GM12878 (cell line): Measurements from ENCODE around the gene FGFR1OP2. TPM values are rescaled to one million over a fixed set of nuclear protein-coding genes. Genes with fewer than 3 reads are reported as not detected.

Source experiments
- ASH2L ChIP-seq: fragments of 300-600, 200-600 bp; sonication (generic); IDR thresholded peaks from 2 replicates; pipeline ENCODE4 v1.6.1; 2017; ENCODE audit warnings: low read depth, mild to moderate bottlenecking, borderline replicate concordance
- CREM ChIP-seq: IDR thresholded peaks from 2 replicates; pipeline ENCODE4 v1.6.1; 2014; ENCODE audit warnings: antibody characterized with exemption, low read depth
- FOXM1 ChIP-seq: IDR thresholded peaks from 2 replicates; pipeline ENCODE4 v1.6.1; 2012; ENCODE audit warnings: low read depth, mild to moderate bottlenecking, inconsistent platforms, low read length, moderate library complexity
- IKZF1 ChIP-seq: fragments of 450-650 bp; conservative IDR thresholded peaks from 2 replicates; pipeline ENCODE4 v1.6.1; 2017; ENCODE audit warnings: antibody characterized with exemption, mild to moderate bottlenecking
- IRF4 ChIP-seq: IDR thresholded peaks from 2 replicates; pipeline ENCODE4 v1.6.1; 2011; ENCODE audit warnings: low read depth, low read length
- MEF2A ChIP-seq: IDR thresholded peaks from 2 replicates; pipeline ENCODE4 v1.6.1; 2011; ENCODE audit warnings: low read depth, mild to moderate bottlenecking, low read length, moderate library complexity; ENCODE audit not compliant: insufficient read depth
- NR2C1 ChIP-seq: fragments of 450-650 bp; IDR thresholded peaks from 2 replicates; pipeline ENCODE4 v1.6.1; 2017; ENCODE audit warnings: antibody characterized with exemption, mild to moderate bottlenecking, moderate library complexity
- POLR2AphosphoS5 ChIP-seq: IDR thresholded peaks from 2 replicates; pipeline ENCODE4 v1.6.1; 2011; ENCODE audit warnings: mild to moderate bottlenecking, low read length, inconsistent platforms
- RELA ChIP-seq: fragments of 450-650 bp; IDR thresholded peaks from 2 replicates; pipeline ENCODE4 v1.8.0; 2014; ENCODE audit warnings: borderline replicate concordance; ENCODE audit not compliant: partially characterized antibody
- RUNX3 ChIP-seq: IDR thresholded peaks from 2 replicates; pipeline ENCODE4 v1.6.1; 2012; ENCODE audit warnings: low read length, inconsistent platforms
- STAT1 ChIP-seq: fragments of 450-650 bp; conservative IDR thresholded peaks from 2 replicates; pipeline ENCODE4 v1.6.1; 2014; ENCODE audit warnings: antibody characterized with exemption, mild to moderate bottlenecking
- TBL1XR1 ChIP-seq: IDR thresholded peaks from 2 replicates; pipeline ENCODE4 v1.6.1; 2012; ENCODE audit warnings: low read depth, low read length, improper control_type of control experiment
- TCF12 ChIP-seq: IDR thresholded peaks from 2 replicates; pipeline ENCODE4 v1.6.1; 2011; ENCODE audit warnings: low read depth, mild to moderate bottlenecking, low read length
- TCF3 ChIP-seq: IDR thresholded peaks from 2 replicates; pipeline ENCODE4 v1.6.1; 2012; ENCODE audit warnings: low read depth, mild to moderate bottlenecking, low read length, borderline replicate concordance; ENCODE audit not compliant: insufficient read depth
- WRNIP1 ChIP-seq: IDR thresholded peaks from 2 replicates; pipeline ENCODE4 v1.6.1; 2011; ENCODE audit warnings: low read depth, low read length, improper control_type of control experiment, borderline replicate concordance
- ZNF207 ChIP-seq: fragments of 450-650 bp; IDR thresholded peaks from 2 replicates; pipeline ENCODE4 v1.6.1; 2014; ENCODE audit warnings: antibody characterized with exemption, mild to moderate bottlenecking, borderline replicate concordance
- ZNF24 ChIP-seq: fragments of 450-650 bp; IDR thresholded peaks from 2 replicates; pipeline ENCODE4 v1.6.1; 2017; ENCODE audit warnings: antibody characterized with exemption, mild to moderate bottlenecking
- ZNF274 ChIP-seq: IDR thresholded peaks from one replicate; pipeline ENCODE4 v1.8.0; 2011; ENCODE audit not compliant: insufficient read length, insufficient read depth
- polyA plus RNA-seq, 11 experiments: library from polyadenylated mRNA; depleted of rRNA in 4 of 11; unstranded in 6 of 11; stranded (reverse) in 5 of 11; fragments of >200 nt; fragmentation: Nextera tagmentation in 4 of 11; fragmentation: Illumina TruSeq in 1 of 11; extraction: Ambion mirVana in 4 of 11; extraction: Trizol in 1 of 11; gene quantifications; 1 replicate in 1 of 11; 2 replicates in 10 of 11; pipeline versions ENCODE4 v1.2.1 to v1.2.3, GENCODE V29; 2011 to 2016; ENCODE audit warnings: inconsistent platforms in 2 of 11, missing spikeins in 2 of 11, low read depth in 1 of 11
- total RNA-seq, 4 experiments: library from RNA; depleted of rRNA in 3 of 4; stranded (reverse); fragments of >200 nt in 3 of 4; fragmentation: Illumina TruSeq in 1 of 4; extraction: Trizol in 1 of 4; gene quantifications; 2 replicates each; pipeline versions ENCODE4 v1.2.1 to v1.2.3, GENCODE V29; 2013 to 2021
- TF ChIP-seq, protein P1 (sequence below): IDR thresholded peaks from 2 replicates; pipeline ENCODE4 v1.6.1; 2012; ENCODE audit warnings: low read depth, low read length, improper control_type of control experiment
- TF ChIP-seq, protein P2 (sequence below): fragments of 450-650 bp; IDR thresholded peaks from 2 replicates; pipeline ENCODE4 v1.6.1; 2018; ENCODE audit warnings: borderline replicate concordance, mild to moderate bottlenecking; ENCODE audit not compliant: partially characterized antibody
- TF ChIP-seq, protein P3 (sequence below): fragments of 450-650 bp; formaldehyde crosslinking; IDR thresholded peaks from 2 replicates; pipeline ENCODE4 v1.4.0; 2020; ENCODE audit warnings: mild to moderate bottlenecking, moderate library complexity
- TF ChIP-seq, protein P4 (sequence below): IDR thresholded peaks from 2 replicates; pipeline ENCODE4 v1.6.1; 2011; ENCODE audit warnings: borderline replicate concordance, low read depth, mild to moderate bottlenecking, moderate library complexity, mixed read lengths, low read length; ENCODE audit not compliant: insufficient read depth; ENCODE audit errors: extremely low read length

Gene FGFR1OP2
- total and polyA plus RNA-seq, 10 of the 15 experiments (the other 5 are each of a cell fraction or from before 2014, with no cell fraction given): 28.5 to 59.1 (median 38.3) TPM

DNA sequence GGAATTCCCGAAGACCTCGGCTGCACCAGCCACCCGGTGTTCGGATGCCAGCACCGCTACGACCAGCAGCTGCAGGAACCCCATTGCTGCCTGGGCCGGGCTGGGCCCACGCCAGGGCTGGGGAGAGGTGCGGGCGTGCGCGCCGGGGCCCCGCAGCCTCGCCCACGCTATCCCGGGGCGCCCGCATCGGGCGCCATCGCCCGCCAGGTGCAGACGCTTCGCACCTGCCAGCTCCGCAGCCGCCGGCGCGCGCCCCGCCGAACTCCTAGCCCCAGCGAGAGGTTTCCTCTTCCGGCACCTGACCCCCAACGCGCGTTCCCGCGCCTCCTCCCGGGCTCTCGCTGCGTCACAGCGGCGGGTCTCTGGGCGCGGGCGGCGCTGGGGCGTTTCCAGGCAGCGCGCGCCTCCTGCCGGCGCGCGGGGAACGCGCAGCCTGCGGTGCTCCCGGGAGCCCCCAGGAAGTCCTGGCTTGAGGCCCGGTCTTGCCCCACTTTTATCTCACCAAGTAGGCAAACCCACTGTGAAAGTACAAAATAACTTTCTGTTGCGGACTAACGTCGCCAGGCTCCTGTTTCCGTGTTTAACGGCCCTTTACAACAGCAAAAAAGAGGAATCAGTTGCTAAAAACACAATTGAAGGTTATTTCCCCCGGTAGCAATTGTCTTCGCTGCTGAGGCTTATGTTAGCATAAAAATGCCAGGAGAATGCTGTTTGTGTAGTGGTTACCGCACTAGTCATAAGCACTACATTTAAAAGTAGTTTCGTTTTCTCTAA is 76.0 kb downstream of the FGFR1OP2 start, which contains the start of gene TM7SF3 (continued):
- TF ChIP-seq IKZF1: peak; percentile 94
- TF ChIP-seq WRNIP1: peak; percentile 76; the same call in 1 of the 2 replicates
- peak; percentile 63; the same call in 1 of the 2 replicates for TF ChIP-seq POLR2AphosphoS5
- peak; percentile 80 for TF ChIP-seq RUNX3
- peak; percentile 69 for TF ChIP-seq NR2C1
- TF ChIP-seq FOXM1: peak; percentile 70; the same call in 1 of the 2 replicates
- TF ChIP-seq CREM: peak; percentile 72; the same call in 1 of the 2 replicates
- TF ChIP-seq, protein P1, sequence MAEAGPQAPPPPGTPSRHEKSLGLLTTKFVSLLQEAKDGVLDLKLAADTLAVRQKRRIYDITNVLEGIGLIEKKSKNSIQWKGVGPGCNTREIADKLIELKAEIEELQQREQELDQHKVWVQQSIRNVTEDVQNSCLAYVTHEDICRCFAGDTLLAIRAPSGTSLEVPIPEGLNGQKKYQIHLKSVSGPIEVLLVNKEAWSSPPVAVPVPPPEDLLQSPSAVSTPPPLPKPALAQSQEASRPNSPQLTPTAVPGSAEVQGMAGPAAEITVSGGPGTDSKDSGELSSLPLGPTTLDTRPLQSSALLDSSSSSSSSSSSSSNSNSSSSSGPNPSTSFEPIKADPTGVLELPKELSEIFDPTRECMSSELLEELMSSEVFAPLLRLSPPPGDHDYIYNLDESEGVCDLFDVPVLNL: peak; percentile 49; the same call in 1 of the 2 replicates
- TF ChIP-seq TCF3: peak; percentile 90
- TF ChIP-seq ZNF274: no peak
- peak; percentile 95 for TF ChIP-seq TCF12
- TF ChIP-seq, protein P2, sequence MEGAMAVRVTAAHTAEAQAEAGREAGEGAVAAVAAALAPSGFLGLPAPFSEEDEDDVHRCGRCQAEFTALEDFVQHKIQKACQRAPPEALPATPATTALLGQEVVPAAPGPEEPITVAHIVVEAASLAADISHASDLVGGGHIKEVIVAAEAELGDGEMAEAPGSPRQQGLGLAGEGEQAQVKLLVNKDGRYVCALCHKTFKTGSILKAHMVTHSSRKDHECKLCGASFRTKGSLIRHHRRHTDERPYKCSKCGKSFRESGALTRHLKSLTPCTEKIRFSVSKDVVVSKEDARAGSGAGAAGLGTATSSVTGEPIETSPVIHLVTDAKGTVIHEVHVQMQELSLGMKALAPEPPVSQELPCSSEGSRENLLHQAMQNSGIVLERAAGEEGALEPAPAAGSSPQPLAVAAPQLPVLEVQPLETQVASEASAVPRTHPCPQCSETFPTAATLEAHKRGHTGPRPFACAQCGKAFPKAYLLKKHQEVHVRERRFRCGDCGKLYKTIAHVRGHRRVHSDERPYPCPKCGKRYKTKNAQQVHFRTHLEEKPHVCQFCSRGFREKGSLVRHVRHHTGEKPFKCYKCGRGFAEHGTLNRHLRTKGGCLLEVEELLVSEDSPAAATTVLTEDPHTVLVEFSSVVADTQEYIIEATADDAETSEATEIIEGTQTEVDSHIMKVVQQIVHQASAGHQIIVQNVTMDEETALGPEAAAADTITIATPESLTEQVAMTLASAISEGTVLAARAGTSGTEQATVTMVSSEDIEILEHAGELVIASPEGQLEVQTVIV: peak; percentile 32
- TF ChIP-seq, protein P3, sequence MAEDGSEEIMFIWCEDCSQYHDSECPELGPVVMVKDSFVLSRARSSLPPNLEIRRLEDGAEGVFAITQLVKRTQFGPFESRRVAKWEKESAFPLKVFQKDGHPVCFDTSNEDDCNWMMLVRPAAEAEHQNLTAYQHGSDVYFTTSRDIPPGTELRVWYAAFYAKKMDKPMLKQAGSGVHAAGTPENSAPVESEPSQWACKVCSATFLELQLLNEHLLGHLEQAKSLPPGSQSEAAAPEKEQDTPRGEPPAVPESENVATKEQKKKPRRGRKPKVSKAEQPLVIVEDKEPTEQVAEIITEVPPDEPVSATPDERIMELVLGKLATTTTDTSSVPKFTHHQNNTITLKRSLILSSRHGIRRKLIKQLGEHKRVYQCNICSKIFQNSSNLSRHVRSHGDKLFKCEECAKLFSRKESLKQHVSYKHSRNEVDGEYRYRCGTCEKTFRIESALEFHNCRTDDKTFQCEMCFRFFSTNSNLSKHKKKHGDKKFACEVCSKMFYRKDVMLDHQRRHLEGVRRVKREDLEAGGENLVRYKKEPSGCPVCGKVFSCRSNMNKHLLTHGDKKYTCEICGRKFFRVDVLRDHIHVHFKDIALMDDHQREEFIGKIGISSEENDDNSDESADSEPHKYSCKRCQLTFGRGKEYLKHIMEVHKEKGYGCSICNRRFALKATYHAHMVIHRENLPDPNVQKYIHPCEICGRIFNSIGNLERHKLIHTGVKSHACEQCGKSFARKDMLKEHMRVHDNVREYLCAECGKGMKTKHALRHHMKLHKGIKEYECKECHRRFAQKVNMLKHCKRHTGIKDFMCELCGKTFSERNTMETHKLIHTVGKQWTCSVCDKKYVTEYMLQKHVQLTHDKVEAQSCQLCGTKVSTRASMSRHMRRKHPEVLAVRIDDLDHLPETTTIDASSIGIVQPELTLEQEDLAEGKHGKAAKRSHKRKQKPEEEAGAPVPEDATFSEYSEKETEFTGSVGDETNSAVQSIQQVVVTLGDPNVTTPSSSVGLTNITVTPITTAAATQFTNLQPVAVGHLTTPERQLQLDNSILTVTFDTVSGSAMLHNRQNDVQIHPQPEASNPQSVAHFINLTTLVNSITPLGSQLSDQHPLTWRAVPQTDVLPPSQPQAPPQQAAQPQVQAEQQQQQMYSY (CRISPR knock-in tag): no peak
- TF ChIP-seq, protein P4, sequence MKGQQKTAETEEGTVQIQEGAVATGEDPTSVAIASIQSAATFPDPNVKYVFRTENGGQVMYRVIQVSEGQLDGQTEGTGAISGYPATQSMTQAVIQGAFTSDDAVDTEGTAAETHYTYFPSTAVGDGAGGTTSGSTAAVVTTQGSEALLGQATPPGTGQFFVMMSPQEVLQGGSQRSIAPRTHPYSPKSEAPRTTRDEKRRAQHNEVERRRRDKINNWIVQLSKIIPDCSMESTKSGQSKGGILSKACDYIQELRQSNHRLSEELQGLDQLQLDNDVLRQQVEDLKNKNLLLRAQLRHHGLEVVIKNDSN: peak; percentile 75
- peak; percentile 57; the same call in 1 of the 2 replicates for TF ChIP-seq MEF2A
- TF ChIP-seq TBL1XR1: peak; percentile 62; the same call in 1 of the 2 replicates
- TF ChIP-seq IRF4: 0 out of 2 replicates have a peak, but pooled peaks have one; percentile 8
- peak; percentile 83 for TF ChIP-seq RELA
- peak; percentile 74; the same call in 1 of the 2 replicates for TF ChIP-seq STAT1
- TF ChIP-seq ZNF24: peak; percentile 75
- peak; percentile 69; the same call in 1 of the 2 replicates for TF ChIP-seq ZNF207
- TF ChIP-seq ASH2L: peak; percentile 91
